Measurements from ENCODE around the gene ZBTB49. TPM values are rescaled to one million over a fixed set of nuclear protein-coding genes. Genes with fewer than 3 reads are reported as not detected.

Gene ZBTB49
- total RNA-seq, 2 experiments from 2014 or later: 4.8 to 6.3 TPM

GRCh38 chr4:4289055-4289454, 996 bp upstream of the ZBTB49 start:
- no peaks in the 10 kb centered on the region for H3K27me3 Mint-ChIP-seq
- ChIA-PET CTCF (no interaction called here), POLR2A (interaction anchor here (1.6 kb wide), 1 partner anchor 41 kb away, joined by 3 read pairs; the partner anchor contains the start of gene TMEM128)
- H3K9me3 Mint-ChIP-seq: no peaks in the 10 kb centered on the region
- TF ChIP-seq CTCF (IDR thresholded peaks at IDR 0.05): no peak
- H3K27ac Mint-ChIP-seq: peak overlapping the region; percentile 89
- ATAC-seq: no peak
- peak; percentile 14 for DNase-seq
- peak overlapping the region; percentile 94 for H3K4me3 Mint-ChIP-seq
- peaks cover 45% of the 10 kb centered on the region for H3K4me1 Mint-ChIP-seq (ENCODE audit: low read depth)
- intact Hi-C loops (cut with micrococcal nuclease): no loop called here
- peaks cover 37% of the 10 kb centered on the region for H3K36me3 Mint-ChIP-seq (ENCODE audit: low read depth)

GRCh38 chr4:4289597-4289940, 482 bp upstream of the ZBTB49 start:
- no peaks in the 10 kb centered on the region for H3K9me3 Mint-ChIP-seq
- H3K4me3 Mint-ChIP-seq: peak overlapping the region; percentile 94
- H3K4me1 Mint-ChIP-seq (ENCODE audit: low read depth): peaks cover 45% of the 10 kb centered on the region
- H3K27ac Mint-ChIP-seq: peak overlapping the region; percentile 89
- DNase-seq (peak; percentile 11), ATAC-seq (peak; percentile 7)
- TF ChIP-seq CTCF (IDR thresholded peaks at IDR 0.05): no peak
- no peaks in the 10 kb centered on the region for H3K27me3 Mint-ChIP-seq
- peaks cover 32% of the 10 kb centered on the region for H3K36me3 Mint-ChIP-seq (ENCODE audit: low read depth)
- POLR2A ChIA-PET: interaction anchor here (1.4 to 1.6 kb wide), 2 partner anchors 40 to 41 kb away, joined by 3 to 5 read pairs; partner anchors contain the start of gene TMEM128
- CTCF ChIA-PET: no interaction called here
- intact Hi-C loops (cut with micrococcal nuclease): no loop called here

- H3K36me3 Mint-ChIP-seq (ENCODE audit: low read depth): peaks cover 9% of the 10 kb centered on the region
- H3K4me1 Mint-ChIP-seq (ENCODE audit: low read depth): peaks cover 27% of the 10 kb centered on the region
- ATAC-seq (no peak), DNase-seq (no peak)
- H3K4me3 Mint-ChIP-seq: no peak overlapping the region
- no peaks in the 10 kb centered on the region for H3K9me3 Mint-ChIP-seq
- CTCF ChIA-PET: interaction anchor here (1.3 to 1.4 kb wide), 2 partner anchors 13 to 44 kb away, joined by 3 read pairs; no protein-coding TSS in a partner anchor
- POLR2A ChIA-PET: interaction anchor here (1.4 kb wide), 1 partner anchor 45 kb away, joined by 3 read pairs; the partner anchor contains the start of gene TMEM128
- no peak for TF ChIP-seq CTCF (IDR thresholded peaks at IDR 0.05)
- intact Hi-C loops (cut with micrococcal nuclease): no loop called here
- no peaks in the 10 kb centered on the region for H3K27me3 Mint-ChIP-seq
- no peak overlapping the region for H3K27ac Mint-ChIP-seq
Observed at GRCh38 chr4:4293279-4293678, 3.2 kb downstream of the ZBTB49 start.

GRCh38 chr4:4296283-4296846, 6.3 kb downstream of the ZBTB49 start:
- intact Hi-C loops (cut with micrococcal nuclease): no loop called here
- TF ChIP-seq CTCF (IDR thresholded peaks at IDR 0.05): no peak
- DNase-seq (no peak), ATAC-seq (no peak)
- ChIA-PET POLR2A (interaction anchor here (1.0 kb wide), 1 partner anchor 14 kb away, joined by 3 read pairs; no protein-coding TSS in a partner anchor), CTCF (no interaction called here)
- peaks cover 16% of the 10 kb centered on the region for H3K4me1 Mint-ChIP-seq (ENCODE audit: low read depth)
- no peaks in the 10 kb centered on the region for H3K9me3 Mint-ChIP-seq
- H3K36me3 Mint-ChIP-seq (ENCODE audit: low read depth): peaks cover 6% of the 10 kb centered on the region
- H3K4me3 Mint-ChIP-seq: no peak overlapping the region
- H3K27ac Mint-ChIP-seq: no peak overlapping the region
- H3K27me3 Mint-ChIP-seq: no peaks in the 10 kb centered on the region

GRCh38 chr4:4299006-4299405, 9.0 kb downstream of the ZBTB49 start:
- ChIA-PET POLR2A (interaction anchor here (0.7 kb wide), 1 partner anchor 9 kb away, joined by 3 read pairs; the partner anchor contains the start of genes LYAR and ZBTB49), CTCF (interaction anchor here (1.5 kb wide), 1 partner anchor 39 kb away, joined by 5 read pairs; no protein-coding TSS in a partner anchor)
- Mint-ChIP-seq H3K36me3 (ENCODE audit: low read depth) (peaks cover 12% of the 10 kb centered on the region), H3K9me3 (no peaks in the 10 kb centered on the region), H3K27me3 (no peaks in the 10 kb centered on the region), H3K4me1 (ENCODE audit: low read depth) (peaks cover 11% of the 10 kb centered on the region), H3K4me3 (no peak overlapping the region), H3K27ac (no peak overlapping the region)
- DNase-seq: no peak
- no peak for ATAC-seq
- TF ChIP-seq CTCF (IDR thresholded peaks at IDR 0.05): no peak
- intact Hi-C loops (cut with micrococcal nuclease): no loop called here
